ENCODE results near the gene GARRE1.

GARRE1 gene

DNA sequence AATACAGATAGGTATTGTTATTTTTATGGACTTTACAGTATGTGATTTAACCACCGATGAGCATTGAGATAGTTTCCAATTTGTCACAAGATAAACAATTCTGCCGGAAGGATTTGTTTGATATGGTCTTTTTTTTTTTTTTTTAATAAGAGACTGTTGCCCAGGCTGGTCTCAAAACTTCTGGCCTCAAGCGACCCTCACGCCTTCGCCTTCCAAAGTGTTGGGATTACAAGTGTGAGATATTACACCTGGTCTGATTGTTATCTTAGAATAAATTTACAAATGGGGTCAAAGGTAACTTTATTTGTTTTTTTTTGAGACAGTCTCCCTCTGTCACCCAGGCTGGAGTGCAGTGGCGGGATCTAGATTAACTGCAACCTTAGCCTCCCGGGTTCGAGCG, 1.2 kb downstream of the GARRE1 start:
- H3K27me3 ChIP-seq (replicated peaks; ENCODE audit: insufficient read depth, low read length), result no peaks in the 10 kb centered on the region
- TF ChIP-seq EZH2 (optimal IDR thresholded peaks at IDR 0.05; ENCODE audit: low read depth, low read length), result no peak
- TF ChIP-seq, protein P1, sequence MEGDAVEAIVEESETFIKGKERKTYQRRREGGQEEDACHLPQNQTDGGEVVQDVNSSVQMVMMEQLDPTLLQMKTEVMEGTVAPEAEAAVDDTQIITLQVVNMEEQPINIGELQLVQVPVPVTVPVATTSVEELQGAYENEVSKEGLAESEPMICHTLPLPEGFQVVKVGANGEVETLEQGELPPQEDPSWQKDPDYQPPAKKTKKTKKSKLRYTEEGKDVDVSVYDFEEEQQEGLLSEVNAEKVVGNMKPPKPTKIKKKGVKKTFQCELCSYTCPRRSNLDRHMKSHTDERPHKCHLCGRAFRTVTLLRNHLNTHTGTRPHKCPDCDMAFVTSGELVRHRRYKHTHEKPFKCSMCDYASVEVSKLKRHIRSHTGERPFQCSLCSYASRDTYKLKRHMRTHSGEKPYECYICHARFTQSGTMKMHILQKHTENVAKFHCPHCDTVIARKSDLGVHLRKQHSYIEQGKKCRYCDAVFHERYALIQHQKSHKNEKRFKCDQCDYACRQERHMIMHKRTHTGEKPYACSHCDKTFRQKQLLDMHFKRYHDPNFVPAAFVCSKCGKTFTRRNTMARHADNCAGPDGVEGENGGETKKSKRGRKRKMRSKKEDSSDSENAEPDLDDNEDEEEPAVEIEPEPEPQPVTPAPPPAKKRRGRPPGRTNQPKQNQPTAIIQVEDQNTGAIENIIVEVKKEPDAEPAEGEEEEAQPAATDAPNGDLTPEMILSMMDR (IDR thresholded peaks at IDR 0.05; ENCODE audit: low read length), result no peak
- no peak for TF ChIP-seq EZH2phosphoT487 (IDR thresholded peaks at IDR 0.05; ENCODE audit: low read length)
- H3F3A ChIP-seq (ENCODE audit: insufficient read depth, low read length), result no peaks in the 10 kb centered on the region
- no peaks in the 10 kb centered on the region; the same call in 1 of the 2 replicates for H3K4me1 ChIP-seq (ENCODE audit: low read length)
- H3K9ac ChIP-seq (ENCODE audit: low read length), result peak overlapping the region; percentile 72
- peak overlapping the region; percentile 23 for H2AFZ ChIP-seq (ENCODE audit: low read length)
- H4K20me1 ChIP-seq (ENCODE audit: insufficient read depth, low read length), result no peaks in the 10 kb centered on the region
- peak overlapping the region; percentile 86 for H3K4me3 ChIP-seq (ENCODE audit: low read length)
- no peaks in the 10 kb centered on the region for H3K9me3 ChIP-seq (replicated peaks; ENCODE audit: insufficient read depth, low read length)
- H3K27ac ChIP-seq (ENCODE audit: low read length), result no peak overlapping the region
- no peaks in the 10 kb centered on the region for H3K36me3 ChIP-seq (replicated peaks; ENCODE audit: insufficient read depth, low read length)
- DNase-seq, result no peak
- peaks cover 26% of the 10 kb centered on the region for H3K79me2 ChIP-seq (ENCODE audit: low read length)
- peak overlapping the region; percentile 91 for H3K4me2 ChIP-seq (ENCODE audit: low read depth, low read length)
- H3K9me2 ChIP-seq (replicated peaks; ENCODE audit: insufficient read depth, low read length), result no peaks in the 10 kb centered on the region

DNA sequence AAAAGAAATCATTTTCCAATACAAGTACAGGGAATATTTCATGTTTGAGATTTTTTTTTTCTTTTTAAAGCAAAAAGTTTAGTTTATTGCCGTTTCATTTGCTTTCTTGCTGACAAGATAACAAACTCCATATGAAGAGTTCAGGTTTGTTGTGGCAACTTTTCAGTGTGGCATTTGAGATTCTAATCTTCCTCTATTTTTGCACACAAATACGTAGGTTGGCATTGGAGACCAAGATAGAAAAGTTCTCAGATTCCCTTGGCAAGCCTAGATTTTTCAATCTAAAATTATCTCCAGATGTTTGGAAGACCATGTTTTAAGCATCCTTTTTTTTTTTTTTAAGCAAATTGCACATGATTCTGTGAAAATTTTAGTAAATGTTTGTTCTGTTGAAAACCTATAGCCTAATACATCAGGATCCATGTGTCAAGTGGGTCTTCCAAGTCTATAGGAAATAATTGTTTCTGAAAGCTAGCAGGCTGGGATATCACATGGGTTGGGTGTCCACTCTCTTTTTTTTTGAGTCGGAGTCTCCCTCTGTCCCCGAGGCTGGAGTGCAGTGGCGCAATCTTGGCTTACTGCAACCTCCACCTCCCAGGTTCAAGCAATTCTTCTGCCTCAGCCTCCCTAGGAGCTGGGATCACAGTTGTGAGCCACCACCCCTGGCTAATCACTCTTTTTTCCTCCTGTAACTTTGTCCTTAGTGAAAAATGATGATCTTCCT, 2.6 kb downstream of the GARRE1 start:
- TF ChIP-seq EZH2 (optimal IDR thresholded peaks at IDR 0.05; ENCODE audit: low read depth, low read length) (no peak), EZH2phosphoT487 (IDR thresholded peaks at IDR 0.05; ENCODE audit: low read length) (no peak)

DNA sequence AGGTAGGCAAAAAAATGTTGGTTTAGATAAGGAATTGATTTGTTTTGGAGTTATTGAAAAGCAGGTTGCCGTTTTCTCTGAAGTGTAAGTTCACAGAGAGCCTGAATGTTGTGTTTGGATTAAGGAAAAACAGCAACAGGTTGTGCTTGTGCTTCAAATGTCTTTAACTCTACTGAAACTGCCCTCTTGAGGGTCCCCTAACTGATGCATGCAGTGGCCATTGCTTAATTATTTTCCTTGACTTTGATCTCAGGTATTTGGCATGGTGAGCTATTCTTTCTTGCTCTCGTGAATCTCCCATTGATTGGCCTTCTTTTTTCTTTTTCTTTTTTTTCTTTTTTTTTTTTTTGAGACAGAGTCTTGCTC, 3.2 kb downstream of the GARRE1 start:
- Histone ChIP-seq H3K4me3 (ENCODE audit: low read length) (no peak overlapping the region), H3K36me3 (replicated peaks; ENCODE audit: insufficient read depth, low read length) (no peaks in the 10 kb centered on the region), H3F3A (ENCODE audit: insufficient read depth, low read length) (no peaks in the 10 kb centered on the region), H3K4me2 (ENCODE audit: low read depth, low read length) (no peak overlapping the region), H4K20me1 (ENCODE audit: insufficient read depth, low read length) (no peaks in the 10 kb centered on the region), H3K9me2 (replicated peaks; ENCODE audit: insufficient read depth, low read length) (no peaks in the 10 kb centered on the region), H3K27me3 (replicated peaks; ENCODE audit: insufficient read depth, low read length) (no peaks in the 10 kb centered on the region), H3K79me2 (ENCODE audit: low read length) (peaks cover 26% of the 10 kb centered on the region), H2AFZ (ENCODE audit: low read length) (no peak overlapping the region), H3K27ac (ENCODE audit: low read length) (no peak overlapping the region), H3K9me3 (replicated peaks; ENCODE audit: insufficient read depth, low read length) (no peaks in the 10 kb centered on the region), H3K4me1 (ENCODE audit: low read length) (no peaks in the 10 kb centered on the region; the same call in 1 of the 2 replicates), H3K9ac (ENCODE audit: low read length) (no peak overlapping the region)
- TF ChIP-seq EZH2phosphoT487 (IDR thresholded peaks at IDR 0.05; ENCODE audit: low read length), result no peak
- TF ChIP-seq, protein P1 (IDR thresholded peaks at IDR 0.05; ENCODE audit: low read length), result no peak
- no peak for TF ChIP-seq EZH2 (optimal IDR thresholded peaks at IDR 0.05; ENCODE audit: low read depth, low read length)
- DNase-seq, result no peak

More for the DNA sequence above, 2.6 kb downstream of the GARRE1 start:
- Histone ChIP-seq H3K27ac (ENCODE audit: low read length) (no peak overlapping the region), H3F3A (ENCODE audit: insufficient read depth, low read length) (no peaks in the 10 kb centered on the region), H3K79me2 (ENCODE audit: low read length) (peaks cover 26% of the 10 kb centered on the region), H3K4me3 (ENCODE audit: low read length) (no peak overlapping the region), H3K4me1 (ENCODE audit: low read length) (no peaks in the 10 kb centered on the region; the same call in 1 of the 2 replicates), H2AFZ (ENCODE audit: low read length) (no peak overlapping the region), H3K27me3 (replicated peaks; ENCODE audit: insufficient read depth, low read length) (no peaks in the 10 kb centered on the region), H3K9me2 (replicated peaks; ENCODE audit: insufficient read depth, low read length) (no peaks in the 10 kb centered on the region), H3K4me2 (ENCODE audit: low read depth, low read length) (no peak overlapping the region), H3K9ac (ENCODE audit: low read length) (no peak overlapping the region), H3K36me3 (replicated peaks; ENCODE audit: insufficient read depth, low read length) (no peaks in the 10 kb centered on the region), H4K20me1 (ENCODE audit: insufficient read depth, low read length) (no peaks in the 10 kb centered on the region), H3K9me3 (replicated peaks; ENCODE audit: insufficient read depth, low read length) (no peaks in the 10 kb centered on the region)
- DNase-seq, result no peak

Measured in MM.1S (cell line).